H7 (cell line): ENCODE measurements around the gene TADA1. TPM values are rescaled to one million over a fixed set of nuclear protein-coding genes. Genes with fewer than 3 reads are reported as not detected.

Experiments
- DNase-seq: peaks from one replicate; pipeline ENCODE4 v3.0.0; 2012
- H3K27me3 ChIP-seq: 2 replicates; pipeline ENCODE4 v1.6.0; 2011; ENCODE audit warnings: mild to moderate bottlenecking, low read length; ENCODE audit not compliant: control insufficient read depth, insufficient read depth
- H3K36me3 ChIP-seq: replicated peaks from 2 replicates; pipeline ENCODE4 v1.5.1; 2011; ENCODE audit warnings: low read length; ENCODE audit not compliant: control insufficient read depth, insufficient read depth
- H3K4me3 ChIP-seq: 2 replicates; pipeline ENCODE4 v1.5.1; 2011; ENCODE audit warnings: low read depth, mild to moderate bottlenecking, control low read depth, low read length, moderate library complexity; ENCODE audit not compliant: insufficient read depth
- total RNA-seq: library from RNA; depleted of rRNA; stranded (reverse); fragments of >200 nt; shearing (Covaris generic); gene quantifications from 2 replicates; pipeline ENCODE4 v1.2.3, GENCODE V29; 2014; rRNA removed

TADA1 gene
- total RNA-seq, 1 experiment from 2014 or later: 30.7 TPM

DNA sequence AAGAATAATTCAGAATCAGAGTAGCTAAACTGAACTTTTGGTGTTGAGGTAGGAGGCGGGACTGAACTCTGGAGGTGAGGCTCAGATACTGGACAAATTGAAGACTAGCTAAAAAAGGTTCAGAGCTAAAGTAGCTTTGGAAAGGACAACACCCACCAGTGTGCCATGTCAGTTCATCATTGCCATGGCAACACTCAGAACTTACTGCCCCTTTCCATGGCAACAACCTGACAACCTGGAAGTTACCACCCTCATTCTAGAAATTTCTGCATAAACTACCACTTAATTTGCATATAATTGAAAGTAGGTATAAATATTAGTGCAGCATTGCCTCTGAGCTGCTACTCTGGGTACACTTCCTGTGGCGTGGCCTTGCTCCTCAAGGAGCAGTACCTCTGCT is 67.1 kb downstream of the TADA1 start:
- Histone ChIP-seq H3K4me3 (no peak overlapping the region), H3K27me3 (no peaks in the 10 kb centered on the region), H3K36me3 (no peaks in the 10 kb centered on the region)
- DNase-seq: no peak

Other genes with a start within 250 kb of the TADA1 start
- 43.0 and 46.9 TPM in 2 replicates for gene POGK, start 36.8 kb downstream of the TADA1 start, total RNA-seq
- 0.11 and 0.21 TPM in 2 replicates for gene ILDR2, start 99.3 kb upstream of the TADA1 start, total RNA-seq
- not detected in 2 replicates for gene MAEL, start 113.0 kb upstream of the TADA1 start, total RNA-seq
- gene GPA33, start 214.1 kb upstream of the TADA1 start, total RNA-seq: 0.59 and 0.69 TPM in 2 replicates
- gene STYXL2, start 217.8 kb upstream of the TADA1 start, total RNA-seq: 0.07 and 0.24 TPM in 2 replicates